NCI-H460 (cell line): ENCODE data around the gene LMBR1. TPM values are rescaled to one million over a fixed set of nuclear protein-coding genes. Genes with fewer than 3 reads are reported as not detected.
"Not testable (repeated sequence)": the region's sequence is repeated elsewhere in the genome, so short reads cannot be mapped to it uniquely, and the experiment has no call there.

ENCODE experiments used
- DNase-seq: peaks from one replicate; pipeline ENCODE4 v3.0.0-alpha.2; 2016; ENCODE audit warnings: low read depth; ENCODE audit errors: extremely low read depth
- total RNA-seq: library from RNA; depleted of rRNA; stranded (reverse); fragments of >200 nt; shearing (Covaris generic); gene quantifications from 2 replicates; pipeline ENCODE4 v1.2.3, GENCODE V29; 2014

Gene LMBR1
- total RNA-seq, 1 experiment from 2014 or later, result 53.4 TPM

DNA sequence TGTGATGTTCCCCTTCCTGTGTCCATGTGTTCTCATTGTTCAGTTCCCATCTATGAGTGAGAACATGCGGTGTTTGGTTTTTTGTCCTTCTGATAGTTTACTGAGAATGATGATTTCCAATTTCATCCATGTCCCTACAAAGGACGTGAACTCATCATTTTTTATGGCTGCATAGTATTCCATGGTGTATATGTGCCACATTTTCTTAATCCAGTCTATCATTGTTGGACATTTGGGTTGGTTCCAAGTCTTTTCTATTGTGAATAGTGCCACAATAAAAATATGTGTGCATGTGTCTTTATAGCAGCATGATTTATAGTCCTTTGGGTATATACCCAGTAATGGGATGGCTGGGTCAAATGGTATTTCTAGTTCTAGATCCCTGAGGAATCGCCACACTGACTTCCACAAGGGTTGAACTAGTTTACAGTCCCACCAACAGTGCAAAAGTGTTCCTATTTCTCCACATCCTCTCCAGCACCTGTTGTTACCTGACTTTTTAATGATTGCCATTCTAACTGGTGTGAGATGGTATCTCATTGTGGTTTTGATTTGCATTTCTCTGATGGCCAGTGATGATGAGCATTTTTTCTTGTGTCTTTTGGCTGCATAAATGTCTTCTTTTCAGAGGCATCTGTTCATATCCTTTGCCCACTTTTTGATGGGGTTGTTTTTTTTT lies 16.7 kb upstream of the LMBR1 start:
- DNase-seq, result not testable (repeated sequence)

DNA sequence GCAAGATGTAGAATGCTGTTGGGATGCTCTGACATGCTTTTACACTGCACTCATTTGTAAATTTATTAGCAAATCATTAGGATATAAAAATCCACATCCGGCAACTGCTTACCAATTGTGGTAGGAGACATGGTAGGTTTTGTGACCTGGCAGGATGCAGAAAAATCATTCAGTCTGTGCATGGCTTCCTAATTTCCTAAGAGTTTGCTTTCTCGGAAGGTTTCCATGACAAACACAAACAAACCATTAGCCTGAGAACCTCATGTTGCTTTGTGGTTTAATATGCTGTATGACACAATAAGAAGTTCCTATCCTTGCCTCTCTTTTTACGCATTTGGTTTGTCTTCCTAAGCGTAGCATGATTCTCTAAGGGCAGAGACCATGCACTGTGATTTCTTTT lies 14.7 kb upstream of the LMBR1 start:
- DNase-seq, result no peak

GRCh38 chr7:156906200-156906649 lies 13.2 kb upstream of the LMBR1 start:
- no peak for DNase-seq

DNA sequence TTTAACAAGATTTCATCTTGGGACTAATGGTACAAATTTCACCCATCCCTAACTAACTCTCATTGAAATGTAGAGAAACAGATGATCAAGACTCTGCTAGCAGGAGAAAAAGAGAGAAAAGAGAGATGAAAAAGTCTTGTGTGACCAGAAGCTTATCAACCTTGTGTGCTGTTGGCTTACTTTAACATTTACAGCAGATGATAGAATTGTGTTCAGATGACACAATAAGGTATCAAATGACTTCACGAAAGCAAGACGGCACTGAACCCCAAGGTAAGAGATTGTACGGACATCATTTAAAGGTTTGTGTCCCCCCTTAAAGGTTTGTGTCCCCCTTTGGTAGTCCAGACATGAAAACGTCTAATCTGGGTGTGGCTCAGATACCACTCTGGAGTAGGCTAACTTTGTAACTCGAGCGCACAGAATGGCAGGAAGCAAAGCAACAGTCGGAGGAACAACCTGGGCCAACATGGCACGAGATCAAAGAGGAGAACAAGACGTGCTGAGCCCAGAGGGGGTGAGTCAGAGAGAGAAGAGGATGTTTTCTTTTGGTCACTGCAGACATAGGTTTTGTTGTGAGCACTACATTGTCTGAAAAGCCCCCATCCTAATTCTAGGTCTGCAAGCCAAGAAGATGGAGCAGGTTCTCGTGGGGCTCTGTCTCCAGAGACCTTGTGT lies 10.4 kb upstream of the LMBR1 start:
- no peak for DNase-seq

- not testable (repeated sequence) for DNase-seq
Observed at GRCh38 chr7:156900093-156900492, 7.1 kb upstream of the LMBR1 start.

DNA sequence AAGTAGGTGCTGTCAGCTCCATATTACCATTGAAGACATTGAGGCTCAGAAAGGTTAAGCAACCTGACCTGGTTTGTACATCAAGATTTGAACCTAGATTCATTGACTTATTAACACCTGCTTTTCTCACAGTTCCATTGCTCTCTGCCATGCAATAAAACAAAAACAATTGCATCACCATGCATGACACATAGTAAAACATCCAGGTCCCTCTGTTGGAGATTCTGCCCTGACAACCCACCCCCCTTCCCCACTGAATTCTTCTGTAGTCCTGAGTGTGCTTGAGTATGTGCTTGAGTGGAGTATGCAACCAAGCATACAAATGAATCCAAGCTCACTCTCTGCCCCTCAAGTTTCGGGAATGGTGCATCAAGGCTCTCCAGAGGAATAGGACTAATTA lies 6.0 kb upstream of the LMBR1 start:
- DNase-seq, result no peak

DNA sequence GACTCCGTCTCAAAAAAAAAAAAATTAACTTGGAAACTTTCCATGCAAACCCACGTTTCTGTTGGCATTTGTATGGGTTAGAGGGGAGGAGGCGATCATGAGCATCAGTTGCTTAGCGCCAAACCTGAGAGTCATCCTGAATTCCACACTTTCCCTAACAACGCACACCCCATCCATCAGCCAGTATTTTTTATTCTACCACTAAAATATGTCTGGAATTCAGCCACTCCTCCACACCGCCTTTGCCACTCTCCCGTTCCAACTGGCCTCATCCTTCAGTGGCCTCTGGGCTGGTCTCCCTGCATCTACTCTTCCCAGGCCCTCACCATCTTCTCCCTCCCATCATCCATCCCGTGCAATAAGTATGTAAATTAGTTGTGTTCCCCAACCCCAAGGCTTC lies 4.7 kb upstream of the LMBR1 start:
- DNase-seq, result no peak

DNA sequence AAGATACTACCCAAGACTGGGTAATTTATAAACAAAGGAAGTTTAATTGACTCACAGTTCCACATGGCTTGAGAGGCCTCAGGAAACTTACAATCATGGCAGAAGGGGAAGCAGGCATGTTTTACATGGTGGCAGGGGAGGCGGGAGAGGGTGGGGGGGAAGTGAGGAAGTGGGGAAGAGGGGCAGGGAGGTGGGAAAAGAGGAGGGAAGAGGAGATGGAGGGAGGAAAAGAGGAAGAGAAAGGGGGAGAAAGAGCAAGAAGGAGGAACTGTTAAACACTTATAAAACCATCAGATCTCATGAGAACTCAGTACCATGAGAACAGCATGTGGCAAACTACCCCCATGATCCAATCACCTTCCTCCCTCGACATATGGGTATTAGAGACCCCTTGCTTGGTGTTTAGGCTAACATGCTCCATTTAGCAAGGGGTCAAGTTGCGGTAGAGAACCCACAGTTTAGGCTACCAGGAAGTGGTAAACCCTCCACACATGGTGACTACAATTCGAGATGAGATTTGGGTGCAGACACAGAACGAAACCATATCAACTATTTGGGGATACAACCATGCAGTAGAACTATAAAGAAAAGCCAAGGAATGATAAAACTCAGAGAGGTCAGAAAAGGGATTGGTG lies 3.5 kb upstream of the LMBR1 start:
- no peak for DNase-seq

- no peak for DNase-seq
Observed at GRCh38 chr7:156895024-156895780, 2.2 kb upstream of the LMBR1 start.

GRCh38 chr7:156892081-156892800 lies 742 bp downstream of the LMBR1 start:
- DNase-seq, result no peak

GRCh38 chr7:156889746-156890145 lies 3.2 kb downstream of the LMBR1 start:
- no peak for DNase-seq

DNA sequence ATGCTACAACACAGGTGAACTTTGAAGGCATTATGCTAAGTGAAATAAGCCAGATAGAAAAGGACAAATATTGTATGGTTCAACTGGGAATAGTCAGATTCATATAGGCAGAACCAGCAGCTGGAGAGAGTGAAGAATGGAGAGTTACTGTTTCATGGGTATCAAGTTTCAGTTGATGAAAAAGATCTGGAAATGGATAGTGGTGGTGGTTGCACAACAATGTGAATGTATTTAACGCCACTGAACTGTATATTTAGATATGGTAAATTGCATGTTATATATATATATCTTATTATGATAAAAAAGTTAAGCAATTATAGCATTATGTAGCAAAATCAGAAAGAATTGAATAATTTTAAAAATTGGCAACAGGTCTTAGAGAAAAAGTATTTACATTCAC lies 3.9 kb downstream of the LMBR1 start:
- DNase-seq, result no peak

- DNase-seq, result no peak
Observed at GRCh38 chr7:156886020-156886795, 6.8 kb downstream of the LMBR1 start.

DNA sequence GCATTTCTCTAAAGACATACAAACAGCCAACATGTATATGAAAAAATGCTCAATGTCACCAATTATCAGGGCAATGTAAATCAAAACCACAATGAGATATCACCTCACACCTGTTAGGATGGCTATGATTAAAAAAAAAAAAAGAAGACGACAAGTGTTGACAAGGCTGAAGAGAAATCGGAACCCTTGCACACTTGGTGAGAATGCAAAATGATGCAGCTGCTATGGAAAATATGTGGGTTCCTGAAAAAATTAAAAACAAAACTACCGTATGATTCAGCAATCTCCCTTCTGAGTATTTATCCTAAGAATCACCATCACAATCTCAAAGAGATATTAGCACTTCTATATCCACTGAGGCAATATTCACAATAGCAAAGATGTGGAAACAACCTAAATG lies 11.3 kb downstream of the LMBR1 start:
- no peak for DNase-seq

GRCh38 chr7:156875766-156876165 lies 17.2 kb downstream of the LMBR1 start:
- DNase-seq, result no peak

- DNase-seq, result not testable (repeated sequence)
Observed at GRCh38 chr7:156868363-156868762, 24.6 kb downstream of the LMBR1 start.

DNA sequence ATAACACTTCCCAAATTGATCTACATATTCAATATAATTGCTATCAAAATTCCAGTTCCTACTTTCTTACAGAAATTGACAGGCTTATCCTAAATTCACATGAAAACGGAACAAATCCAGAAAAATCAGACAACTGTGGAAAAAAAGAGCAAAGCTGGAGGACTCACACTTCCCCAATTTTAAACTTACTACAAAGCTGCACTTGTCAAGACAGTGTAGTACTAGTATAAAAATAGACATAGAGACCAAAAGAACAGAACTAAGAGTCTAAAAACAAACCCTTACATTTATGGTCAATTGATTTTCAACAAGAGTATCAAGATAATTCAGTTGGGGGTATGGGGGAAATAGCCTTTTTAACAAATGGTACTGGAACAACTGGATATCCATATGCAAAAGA lies 27.5 kb downstream of the LMBR1 start:
- DNase-seq, result no peak

GRCh38 chr7:156862022-156862421 lies 31.0 kb downstream of the LMBR1 start:
- DNase-seq, result not testable (repeated sequence)

- DNase-seq, result no peak
Observed at GRCh38 chr7:156861212-156861611, 31.8 kb downstream of the LMBR1 start.

- DNase-seq, result not testable (repeated sequence)
Observed at GRCh38 chr7:156860099-156860498, 32.9 kb downstream of the LMBR1 start.
